DND-41 (cell line): Measurements from ENCODE around the gene MYH11.

Experiments
- CTCF ChIP-seq: IDR thresholded peaks from 2 replicates; pipeline ENCODE4 v1.5.1; 2012; ENCODE audit warnings: borderline replicate concordance, low read length, moderate library complexity, mild to moderate bottlenecking; ENCODE audit not compliant: poor library complexity, severe bottlenecking; ENCODE audit errors: extremely low read depth
- EZH2 ChIP-seq: IDR thresholded peaks from 3 replicates; pipeline ENCODE4 v1.6.1; 2012; ENCODE audit warnings: borderline replicate concordance, low read depth, mild to moderate bottlenecking, moderate library complexity, low read length, inconsistent platforms; ENCODE audit not compliant: severe bottlenecking

GRCh38 chr16:15757077-15757386 is 99.8 kb downstream of the MYH11 start:
- TF ChIP-seq CTCF: no peak
- TF ChIP-seq EZH2: no peak
